ENCODE results near the gene SF3B4.
"Not testable (repeated sequence)": the region's sequence is repeated elsewhere in the genome, so short reads cannot be mapped to it uniquely, and the experiment has no call there.

The SF3B4 gene

GRCh38 chr1:149927563-149928400 is at the start of gene SF3B4:
Gene SF3B4, minus strand, starts transcription at chr1:149927803. Its CDS starts 44 bp downstream, at chr1:149927759.
- peaks cover 28% of the 10 kb centered on the region for H3K4me1 ChIP-seq (ENCODE audit: control insufficient read depth, insufficient read depth, low read length)
- H3K36me3 ChIP-seq (ENCODE audit: control insufficient read depth in 2 of 2, insufficient read depth in 2 of 2, low read length in 2 of 2) = peaks cover 57 to 59% of the 10 kb centered on the region in 2 donors
- peak within 1 kb of the TSS; percentile 91 to 98 for H3K4me3 ChIP-seq (ENCODE audit: low read length in 2 of 2)
- peak within 1 kb of the TSS; percentile 93 to 96 for H3K9ac ChIP-seq (ENCODE audit: low read length in 2 of 2)
- no peaks in the 10 kb centered on the region for H3K27me3 ChIP-seq (ENCODE audit: control insufficient read depth in 1 of 2, insufficient read depth in 2 of 2, low read length in 2 of 2)
- H3K27ac ChIP-seq (ENCODE audit: low read length) = peak within 1 kb of the TSS; percentile 95
- H3K9me3 ChIP-seq (ENCODE audit: control insufficient read depth in 2 of 2, low read length in 2 of 2) = no peaks in the 10 kb centered on the region

- Histone ChIP-seq H3K9me3 (ENCODE audit: control insufficient read depth in 2 of 2, low read length in 2 of 2) (no peaks in the 10 kb centered on the region), H3K4me1 (ENCODE audit: control insufficient read depth, insufficient read depth, low read length) (peaks cover 5% of the 10 kb centered on the region), H3K27ac (ENCODE audit: low read length) (no peak overlapping the region), H3K27me3 (ENCODE audit: control insufficient read depth in 1 of 2, insufficient read depth in 2 of 2, low read length in 2 of 2) (no peaks in the 10 kb centered on the region), H3K36me3 (ENCODE audit: control insufficient read depth in 2 of 2, insufficient read depth in 2 of 2, low read length in 2 of 2) (peaks cover 21 to 28% of the 10 kb centered on the region in 2 donors), H3K4me3 (ENCODE audit: low read length in 2 of 2) (no peak overlapping the region), H3K9ac (ENCODE audit: low read length in 2 of 2) (no peak overlapping the region)
Measured at GRCh38 chr1:149977345-149977744, 49.7 kb upstream of the SF3B4 start.

- Histone ChIP-seq H3K27me3 (ENCODE audit: control insufficient read depth in 1 of 2, insufficient read depth in 2 of 2, low read length in 2 of 2) (no peaks in the 10 kb centered on the region), H3K9me3 (ENCODE audit: control insufficient read depth in 2 of 2, low read length in 2 of 2) (no peaks in the 10 kb centered on the region), H3K4me1 (ENCODE audit: control insufficient read depth, insufficient read depth, low read length) (no peaks in the 10 kb centered on the region), H3K4me3 (ENCODE audit: low read length in 2 of 2) (no peak overlapping the region), H3K9ac (ENCODE audit: low read length in 2 of 2) (no peak overlapping the region), H3K27ac (ENCODE audit: low read length) (no peak overlapping the region), H3K36me3 (ENCODE audit: control insufficient read depth in 2 of 2, insufficient read depth in 2 of 2, low read length in 2 of 2) (peaks cover 35 to 44% of the 10 kb centered on the region in 2 donors)
Measured at GRCh38 chr1:149972547-149972946, 44.9 kb upstream of the SF3B4 start.

DNA sequence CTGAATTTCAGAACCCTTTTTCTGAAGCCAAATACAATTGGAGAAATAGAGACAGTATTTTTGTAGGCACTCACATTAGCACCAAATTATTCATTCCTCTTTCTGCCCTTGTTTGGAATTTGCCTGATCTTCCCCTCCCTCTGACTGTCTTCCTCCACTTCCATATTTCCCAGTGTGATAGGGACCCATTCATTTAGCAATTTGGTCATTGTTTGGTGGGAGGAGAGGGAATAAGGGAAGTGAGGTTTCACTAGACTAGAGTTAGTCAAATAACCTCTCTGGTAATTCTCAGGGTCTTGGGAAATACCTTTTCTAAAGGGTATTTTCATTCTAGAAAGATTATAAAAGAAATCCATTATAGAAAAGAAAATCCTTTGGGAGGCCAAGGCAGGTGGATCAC is 40.0 kb upstream of the SF3B4 start:
- Histone ChIP-seq H3K4me3 (ENCODE audit: low read length in 2 of 2) (no peak overlapping the region), H3K36me3 (ENCODE audit: control insufficient read depth in 2 of 2, insufficient read depth in 2 of 2, low read length in 2 of 2) (peaks cover 39 to 44% of the 10 kb centered on the region in 2 donors)

GRCh38 chr1:149967041-149967440 is 39.4 kb upstream of the SF3B4 start:
- no peaks in the 10 kb centered on the region for H3K27me3 ChIP-seq (ENCODE audit: control insufficient read depth in 1 of 2, insufficient read depth in 2 of 2, low read length in 2 of 2)
- H3K27ac ChIP-seq (ENCODE audit: low read length) = no peak overlapping the region
- peaks cover 5% of the 10 kb centered on the region for H3K4me1 ChIP-seq (ENCODE audit: control insufficient read depth, insufficient read depth, low read length)
- peaks cover 39 to 40% of the 10 kb centered on the region in 2 donors for H3K36me3 ChIP-seq (ENCODE audit: control insufficient read depth in 2 of 2, insufficient read depth in 2 of 2, low read length in 2 of 2)
- H3K4me3 ChIP-seq (ENCODE audit: low read length in 2 of 2) = no peak overlapping the region
- H3K9ac ChIP-seq (ENCODE audit: low read length in 2 of 2) = no peak overlapping the region
- no peaks in the 10 kb centered on the region for H3K9me3 ChIP-seq (ENCODE audit: control insufficient read depth in 2 of 2, low read length in 2 of 2)

More for the DNA sequence above, 40.0 kb upstream of the SF3B4 start:
- peaks cover 5% of the 10 kb centered on the region for H3K4me1 ChIP-seq (ENCODE audit: control insufficient read depth, insufficient read depth, low read length)
- no peaks in the 10 kb centered on the region for H3K27me3 ChIP-seq (ENCODE audit: control insufficient read depth in 1 of 2, insufficient read depth in 2 of 2, low read length in 2 of 2)
- no peaks in the 10 kb centered on the region for H3K9me3 ChIP-seq (ENCODE audit: control insufficient read depth in 2 of 2, low read length in 2 of 2)
- no peak overlapping the region for H3K27ac ChIP-seq (ENCODE audit: low read length)
- H3K9ac ChIP-seq (ENCODE audit: low read length in 2 of 2) = no peak overlapping the region

- no peak overlapping the region for H3K9ac ChIP-seq (ENCODE audit: low read length in 2 of 2)
- no peak overlapping the region for H3K4me3 ChIP-seq (ENCODE audit: low read length in 2 of 2)
- peaks cover 5% of the 10 kb centered on the region for H3K4me1 ChIP-seq (ENCODE audit: control insufficient read depth, insufficient read depth, low read length)
- H3K27ac ChIP-seq (ENCODE audit: low read length) = no peak overlapping the region
- no peaks in the 10 kb centered on the region for H3K9me3 ChIP-seq (ENCODE audit: control insufficient read depth in 2 of 2, low read length in 2 of 2)
- H3K27me3 ChIP-seq (ENCODE audit: control insufficient read depth in 1 of 2, insufficient read depth in 2 of 2, low read length in 2 of 2) = no peaks in the 10 kb centered on the region
- H3K36me3 ChIP-seq (ENCODE audit: control insufficient read depth in 2 of 2, insufficient read depth in 2 of 2, low read length in 2 of 2) = peaks cover 38 to 39% of the 10 kb centered on the region in 2 donors
Measured at GRCh38 chr1:149966405-149966804, 38.8 kb upstream of the SF3B4 start.

DNA sequence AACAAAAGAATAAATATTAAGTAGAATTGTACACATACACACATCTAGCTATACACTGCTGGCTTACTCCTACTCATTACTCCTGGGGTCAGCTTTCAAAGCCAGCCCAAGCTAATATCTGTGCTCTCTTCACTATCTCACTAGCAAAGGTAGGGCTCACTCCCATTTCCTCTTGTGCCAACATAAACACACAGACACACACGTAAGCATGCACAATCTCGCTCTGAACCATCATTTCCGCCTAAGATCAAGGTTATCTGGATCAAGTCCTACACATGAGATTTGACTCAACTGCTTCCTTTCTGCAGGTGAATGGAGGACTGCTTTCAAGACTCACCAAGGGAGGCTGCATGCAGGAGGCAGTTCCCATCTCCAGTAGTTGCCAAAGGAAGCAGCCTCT is 37.8 kb upstream of the SF3B4 start:
- Histone ChIP-seq H3K27me3 (ENCODE audit: control insufficient read depth in 1 of 2, insufficient read depth in 2 of 2, low read length in 2 of 2) (no peaks in the 10 kb centered on the region), H3K36me3 (ENCODE audit: control insufficient read depth in 2 of 2, insufficient read depth in 2 of 2, low read length in 2 of 2) (peaks cover 32 to 35% of the 10 kb centered on the region in 2 donors), H3K4me1 (ENCODE audit: control insufficient read depth, insufficient read depth, low read length) (peaks cover 5% of the 10 kb centered on the region), H3K9ac (ENCODE audit: low read length in 2 of 2) (no peak overlapping the region), H3K9me3 (ENCODE audit: control insufficient read depth in 2 of 2, low read length in 2 of 2) (no peaks in the 10 kb centered on the region), H3K27ac (ENCODE audit: low read length) (no peak overlapping the region), H3K4me3 (ENCODE audit: low read length in 2 of 2) (no peak overlapping the region)

GRCh38 chr1:149963358-149963757 is 35.8 kb upstream of the SF3B4 start:
- peaks cover 30 to 41% of the 10 kb centered on the region in 2 donors for H3K36me3 ChIP-seq (ENCODE audit: control insufficient read depth in 2 of 2, insufficient read depth in 2 of 2, low read length in 2 of 2)
- no peak overlapping the region for H3K4me3 ChIP-seq (ENCODE audit: low read length in 2 of 2)
- H3K27ac ChIP-seq (ENCODE audit: low read length) = no peak overlapping the region
- no peaks in the 10 kb centered on the region for H3K27me3 ChIP-seq (ENCODE audit: control insufficient read depth in 1 of 2, insufficient read depth in 2 of 2, low read length in 2 of 2)
- H3K4me1 ChIP-seq (ENCODE audit: control insufficient read depth, insufficient read depth, low read length) = peaks cover 5% of the 10 kb centered on the region
- no peak overlapping the region for H3K9ac ChIP-seq (ENCODE audit: low read length in 2 of 2)
- no peaks in the 10 kb centered on the region for H3K9me3 ChIP-seq (ENCODE audit: control insufficient read depth in 2 of 2, low read length in 2 of 2)

DNA sequence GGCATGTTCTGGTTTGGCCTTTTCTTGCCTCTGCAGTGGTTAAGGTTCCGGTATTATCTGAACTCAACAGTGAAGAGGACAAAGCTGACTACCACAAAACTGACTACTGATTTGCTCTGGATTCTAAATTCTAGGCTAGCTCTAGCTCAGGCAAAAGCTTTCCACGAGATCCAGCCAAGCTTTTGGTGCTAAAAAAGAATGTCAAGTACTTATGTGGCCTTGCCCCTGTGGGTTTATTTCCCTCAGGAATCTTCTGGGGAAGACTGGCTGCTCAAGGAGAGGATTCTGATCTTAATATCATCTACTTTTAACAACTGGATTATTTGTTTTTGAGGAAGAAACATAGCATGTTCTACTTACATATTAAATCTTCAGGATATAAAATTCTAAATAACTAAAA is 35.1 kb upstream of the SF3B4 start:
- H3K4me1 ChIP-seq (ENCODE audit: control insufficient read depth, insufficient read depth, low read length) = peaks cover 5% of the 10 kb centered on the region
- H3K27me3 ChIP-seq (ENCODE audit: control insufficient read depth in 1 of 2, insufficient read depth in 2 of 2, low read length in 2 of 2) = no peaks in the 10 kb centered on the region
- H3K4me3 ChIP-seq (ENCODE audit: low read length in 2 of 2) = no peak overlapping the region
- H3K9ac ChIP-seq (ENCODE audit: low read length in 2 of 2) = no peak overlapping the region
- H3K36me3 ChIP-seq (ENCODE audit: control insufficient read depth in 2 of 2, insufficient read depth in 2 of 2, low read length in 2 of 2) = peaks cover 32 to 44% of the 10 kb centered on the region in 2 donors
- H3K9me3 ChIP-seq (ENCODE audit: control insufficient read depth in 2 of 2, low read length in 2 of 2) = no peaks in the 10 kb centered on the region
- H3K27ac ChIP-seq (ENCODE audit: low read length) = peak overlapping the region; percentile 31

DNA sequence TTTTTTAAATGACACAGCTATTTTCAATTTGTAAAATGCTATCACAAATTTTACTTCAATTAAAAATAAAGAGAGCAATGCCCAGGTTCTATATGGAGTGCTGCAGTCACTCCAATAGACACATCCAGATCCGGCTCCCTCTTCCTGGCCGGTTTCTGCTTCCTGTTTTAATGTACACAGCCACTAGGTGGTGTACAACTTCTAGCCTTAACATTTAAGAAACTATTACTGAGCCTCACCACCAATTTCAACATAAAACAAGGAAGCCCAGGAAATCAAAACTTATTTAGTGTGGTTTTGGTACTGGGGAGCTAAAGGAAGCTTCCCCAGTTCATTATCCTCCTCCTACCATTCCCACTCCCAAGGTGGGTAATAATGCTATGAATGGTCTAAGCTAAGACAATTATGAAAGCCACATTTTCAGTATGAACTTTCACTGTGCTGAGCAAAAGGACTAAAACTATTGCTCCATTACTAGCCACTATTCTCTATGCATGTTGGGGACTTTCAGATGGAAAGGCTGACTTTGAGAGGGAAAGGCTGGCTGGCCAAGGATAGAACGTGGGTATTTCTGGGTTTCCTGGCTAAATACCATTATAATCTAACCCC is 34.5 kb upstream of the SF3B4 start:
- no peak overlapping the region for H3K9ac ChIP-seq (ENCODE audit: low read length in 2 of 2)
- H3K36me3 ChIP-seq (ENCODE audit: control insufficient read depth in 2 of 2, insufficient read depth in 2 of 2, low read length in 2 of 2) = peaks cover 27 to 47% of the 10 kb centered on the region in 2 donors
- no peak overlapping the region for H3K4me3 ChIP-seq (ENCODE audit: low read length in 2 of 2)
- no peaks in the 10 kb centered on the region for H3K9me3 ChIP-seq (ENCODE audit: control insufficient read depth in 2 of 2, low read length in 2 of 2)
- H3K27me3 ChIP-seq (ENCODE audit: control insufficient read depth in 1 of 2, insufficient read depth in 2 of 2, low read length in 2 of 2) = no peaks in the 10 kb centered on the region
- peak overlapping the region; percentile 31 for H3K27ac ChIP-seq (ENCODE audit: low read length)
- peaks cover 5% of the 10 kb centered on the region for H3K4me1 ChIP-seq (ENCODE audit: control insufficient read depth, insufficient read depth, low read length)

DNA sequence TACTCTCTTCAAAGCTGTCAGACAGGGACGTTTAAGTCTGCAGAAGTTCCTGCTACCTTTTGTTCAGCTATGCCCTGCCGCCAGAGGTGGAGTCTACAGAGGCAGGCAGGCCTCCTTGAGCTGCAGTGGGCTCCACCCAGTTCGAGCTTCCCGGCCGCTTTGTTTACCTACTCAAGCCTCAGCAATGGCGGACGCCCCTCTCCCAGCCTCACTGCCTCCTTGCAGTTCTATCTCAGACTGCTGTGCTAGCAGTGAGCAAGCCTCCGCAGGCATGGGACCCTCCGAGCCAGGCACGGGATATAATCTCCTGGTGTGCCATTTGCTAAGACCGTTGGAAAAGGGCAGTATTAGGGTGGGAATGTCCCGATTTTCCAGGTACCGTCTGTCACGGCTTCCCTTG is 29.9 kb upstream of the SF3B4 start:
- H3K9ac ChIP-seq (ENCODE audit: low read length in 2 of 2); H3K4me1 ChIP-seq (ENCODE audit: control insufficient read depth, insufficient read depth, low read length); H3K4me3 ChIP-seq (ENCODE audit: low read length in 2 of 2); H3K9me3 ChIP-seq (ENCODE audit: control insufficient read depth in 2 of 2, low read length in 2 of 2); H3K27ac ChIP-seq (ENCODE audit: low read length); H3K27me3 ChIP-seq (ENCODE audit: control insufficient read depth in 1 of 2, insufficient read depth in 2 of 2, low read length in 2 of 2): not testable (repeated sequence)
- H3K36me3 ChIP-seq (ENCODE audit: control insufficient read depth in 2 of 2, insufficient read depth in 2 of 2, low read length in 2 of 2) = peaks cover 6 to 21% of the 10 kb centered on the region in 2 donors
